Activated gamma-delta T cell (primary cell): ENCODE results near the gene KLRF2.
"Not testable (repeated sequence)": the region's sequence is repeated elsewhere in the genome, so short reads cannot be mapped to it uniquely, and the experiment has no call there.

ENCODE experiments used
- DNase-seq: peaks from one replicate; lab custom pipeline; 2025; lab: John Stamatoyannopoulos, UW
- total RNA-seq, 2 donors: gene quantifications; one replicate each; lab custom pipeline; 2026; lab: John Stamatoyannopoulos, UW

The KLRF2 gene
- 0 reads per million in 2 donors for total RNA-seq

GRCh38 chr12:9881246-9881645 is at the start of gene KLRF2:
KLRF2 (plus strand) TSS chr12:9881489; CDS start chr12:9881596, 107 bp downstream.
- DNase-seq, result no peak

- no peak for DNase-seq
Observed at GRCh38 chr12:9831720-9832119, 49.6 kb upstream of the KLRF2 start.

GRCh38 chr12:9843407-9843806 is 37.9 kb upstream of the KLRF2 start:
- DNase-seq, result no peak

GRCh38 chr12:9848899-9849298 is 32.4 kb upstream of the KLRF2 start:
- DNase-seq, result no peak

- DNase-seq, result no peak
Observed at GRCh38 chr12:9851050-9851449, 30.2 kb upstream of the KLRF2 start.

GRCh38 chr12:9851927-9852326 is 29.4 kb upstream of the KLRF2 start:
- no peak for DNase-seq

GRCh38 chr12:9856151-9856550 is 25.1 kb upstream of the KLRF2 start:
- no peak for DNase-seq

- DNase-seq, result no peak
Observed at GRCh38 chr12:9856894-9857293, 24.4 kb upstream of the KLRF2 start.

GRCh38 chr12:9858135-9858534 is 23.2 kb upstream of the KLRF2 start:
- DNase-seq, result no peak

- DNase-seq, result no peak
Observed at GRCh38 chr12:9864913-9865675, 16.2 kb upstream of the KLRF2 start.

GRCh38 chr12:9866860-9867269 is 14.4 kb upstream of the KLRF2 start:
- DNase-seq, result no peak

GRCh38 chr12:9867531-9867930 is 13.8 kb upstream of the KLRF2 start:
- no peak for DNase-seq

GRCh38 chr12:9868311-9868801 is 12.9 kb upstream of the KLRF2 start:
- no peak for DNase-seq

- no peak for DNase-seq
Observed at GRCh38 chr12:9868951-9869306, 12.4 kb upstream of the KLRF2 start.

GRCh38 chr12:9869307-9870161 is 11.8 kb upstream of the KLRF2 start, which contains the start of gene CLEC2B:
CLEC2B (minus strand) TSS chr12:9869354.
- DNase-seq, result no peak

GRCh38 chr12:9870286-9870866 is 10.9 kb upstream of the KLRF2 start:
- DNase-seq, result no peak

GRCh38 chr12:9872162-9872561 is 9.1 kb upstream of the KLRF2 start:
- no peak for DNase-seq

- DNase-seq, result no peak
Observed at GRCh38 chr12:9872742-9873141, 8.5 kb upstream of the KLRF2 start.

- not testable (repeated sequence) for DNase-seq
Observed at GRCh38 chr12:9876120-9876519, 5.2 kb upstream of the KLRF2 start.

- no peak for DNase-seq
Observed at GRCh38 chr12:9880532-9881078, 684 bp upstream of the KLRF2 start.

- DNase-seq, result no peak
Observed at GRCh38 chr12:9881988-9882387, 699 bp downstream of the KLRF2 start.

GRCh38 chr12:9883175-9883574 is 1.9 kb downstream of the KLRF2 start:
- DNase-seq, result no peak
